Loucy (cell line): ENCODE measurements around the gene CLSTN2.

ENCODE experiments used
- EZH2phosphoT487 ChIP-seq: fragments of 200-600 bp; IDR thresholded peaks from 2 replicates; pipeline ENCODE4 v1.6.1; 2018; ENCODE audit warnings: antibody characterized with exemption, mild to moderate bottlenecking, moderate library complexity, borderline replicate concordance
- TF ChIP-seq, protein P1 (sequence below): fragments of 200-600 bp; sonication (generic); conservative IDR thresholded peaks from 2 replicates; pipeline ENCODE4 v1.5.1; 2014; ENCODE audit warnings: mild to moderate bottlenecking, antibody characterized with exemption, low read length

DNA sequence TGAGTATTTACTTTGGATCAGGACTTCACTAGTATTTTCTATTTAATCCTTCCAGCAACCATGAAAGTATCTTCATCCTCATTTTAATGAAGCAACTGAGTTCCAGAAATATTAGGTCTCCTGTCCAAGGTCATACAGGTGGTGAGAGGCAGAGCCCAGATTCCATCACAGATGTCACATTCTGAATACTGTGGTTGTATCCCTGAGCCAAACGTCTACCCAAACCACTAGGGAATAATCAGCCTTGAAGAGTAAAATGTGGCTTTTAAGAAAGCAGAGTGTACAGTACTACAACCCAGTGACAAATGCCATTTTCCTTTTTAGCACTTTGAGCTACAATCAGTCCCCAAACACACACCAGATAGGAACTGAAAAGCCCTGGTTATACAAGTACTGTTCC lies 649.6 kb downstream of the CLSTN2 start:
- TF ChIP-seq, protein P1, sequence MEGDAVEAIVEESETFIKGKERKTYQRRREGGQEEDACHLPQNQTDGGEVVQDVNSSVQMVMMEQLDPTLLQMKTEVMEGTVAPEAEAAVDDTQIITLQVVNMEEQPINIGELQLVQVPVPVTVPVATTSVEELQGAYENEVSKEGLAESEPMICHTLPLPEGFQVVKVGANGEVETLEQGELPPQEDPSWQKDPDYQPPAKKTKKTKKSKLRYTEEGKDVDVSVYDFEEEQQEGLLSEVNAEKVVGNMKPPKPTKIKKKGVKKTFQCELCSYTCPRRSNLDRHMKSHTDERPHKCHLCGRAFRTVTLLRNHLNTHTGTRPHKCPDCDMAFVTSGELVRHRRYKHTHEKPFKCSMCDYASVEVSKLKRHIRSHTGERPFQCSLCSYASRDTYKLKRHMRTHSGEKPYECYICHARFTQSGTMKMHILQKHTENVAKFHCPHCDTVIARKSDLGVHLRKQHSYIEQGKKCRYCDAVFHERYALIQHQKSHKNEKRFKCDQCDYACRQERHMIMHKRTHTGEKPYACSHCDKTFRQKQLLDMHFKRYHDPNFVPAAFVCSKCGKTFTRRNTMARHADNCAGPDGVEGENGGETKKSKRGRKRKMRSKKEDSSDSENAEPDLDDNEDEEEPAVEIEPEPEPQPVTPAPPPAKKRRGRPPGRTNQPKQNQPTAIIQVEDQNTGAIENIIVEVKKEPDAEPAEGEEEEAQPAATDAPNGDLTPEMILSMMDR, result no peak
- no peak for TF ChIP-seq EZH2phosphoT487
